Stimulated activated CD4-positive, alpha-beta T cell treated with anti-CD3 and anti-CD28 coated beads, Interleukin-1b, Interleukin-23, amount 100 ng/mL, for 48 hours (primary cell): ENCODE results near the gene PPP1R12A.
"Not testable (repeated sequence)": the region's sequence is repeated elsewhere in the genome, so short reads cannot be mapped to it uniquely, and the experiment has no call there.

ENCODE experiments used
- DNase-seq: peaks from one replicate; pipeline ENCODE4 v3.0.0-alpha.2; 2020

PPP1R12A gene

DNA sequence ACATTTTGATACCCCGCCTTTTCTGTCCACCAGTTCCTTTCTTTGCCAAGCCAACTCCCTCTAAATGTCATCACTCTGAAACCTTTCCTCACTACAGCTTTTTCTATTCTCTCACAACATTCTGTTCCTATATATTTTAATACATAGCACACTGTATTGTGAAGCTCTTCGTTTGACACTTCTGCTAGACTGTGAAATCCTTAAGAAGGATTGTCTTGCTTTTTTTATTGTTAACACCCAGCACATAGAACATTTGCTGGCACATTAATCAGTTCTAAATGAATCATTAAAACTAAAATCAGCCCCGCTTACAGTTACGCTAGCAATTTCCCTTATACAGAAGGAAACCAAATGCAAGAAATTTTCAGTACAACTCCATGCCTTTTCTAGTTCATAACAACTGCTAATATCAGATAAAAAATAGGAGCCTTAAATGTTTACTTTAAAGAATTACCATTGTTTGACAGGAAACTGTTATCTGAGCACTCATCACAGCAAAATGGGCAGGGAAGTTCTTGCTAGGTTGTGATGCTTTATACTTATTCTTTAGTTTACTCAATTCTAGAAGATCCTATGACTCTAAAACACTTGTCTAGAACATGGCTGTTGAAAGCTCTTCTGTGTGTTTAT lies 93.5 kb downstream of the PPP1R12A start:
- DNase-seq: no peak

- no peak for DNase-seq
Measured at GRCh38 chr12:79838359-79838758, 96.5 kb downstream of the PPP1R12A start.

DNA sequence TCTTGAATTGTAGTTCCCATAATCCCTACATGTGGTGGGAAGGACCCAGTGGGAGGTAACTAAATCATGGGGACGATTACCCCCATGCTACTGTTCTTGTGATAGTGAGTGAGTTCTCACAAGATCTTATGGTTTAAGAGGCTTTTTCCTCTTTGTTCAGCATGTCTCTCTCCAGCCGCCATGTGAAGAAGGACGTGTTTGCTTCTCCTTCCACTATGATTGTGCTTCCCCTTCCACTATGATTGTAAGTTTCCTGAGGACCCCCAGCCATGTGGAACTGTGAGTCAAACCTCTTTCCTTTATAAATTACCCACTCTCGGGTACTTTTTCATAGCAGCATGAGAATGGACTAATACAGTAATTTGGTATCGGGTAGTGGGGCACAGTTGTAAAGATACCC lies 97.3 kb downstream of the PPP1R12A start:
- no peak for DNase-seq

DNA sequence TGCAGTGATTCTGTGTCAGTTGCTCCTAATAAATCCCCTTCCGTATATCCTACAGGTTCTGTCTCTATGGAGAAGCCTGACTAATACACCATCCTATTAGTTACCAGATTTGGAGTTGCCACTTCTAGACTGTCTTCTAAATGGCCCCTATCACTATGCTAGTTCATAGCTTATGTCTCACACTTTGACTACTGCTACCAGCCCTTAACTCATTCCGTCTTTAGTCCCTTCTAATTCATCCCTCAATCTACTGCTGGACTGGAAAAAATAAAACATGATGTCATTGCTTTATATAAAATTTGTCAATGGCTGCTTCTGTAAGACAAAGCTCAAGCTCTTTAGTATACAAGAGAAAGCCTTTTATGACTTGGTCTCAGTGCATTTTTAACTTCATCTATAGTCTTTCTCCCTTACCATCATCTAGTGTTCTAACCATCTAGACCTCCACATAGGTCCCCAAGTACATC lies 99.5 kb downstream of the PPP1R12A start:
- DNase-seq: no peak

DNA sequence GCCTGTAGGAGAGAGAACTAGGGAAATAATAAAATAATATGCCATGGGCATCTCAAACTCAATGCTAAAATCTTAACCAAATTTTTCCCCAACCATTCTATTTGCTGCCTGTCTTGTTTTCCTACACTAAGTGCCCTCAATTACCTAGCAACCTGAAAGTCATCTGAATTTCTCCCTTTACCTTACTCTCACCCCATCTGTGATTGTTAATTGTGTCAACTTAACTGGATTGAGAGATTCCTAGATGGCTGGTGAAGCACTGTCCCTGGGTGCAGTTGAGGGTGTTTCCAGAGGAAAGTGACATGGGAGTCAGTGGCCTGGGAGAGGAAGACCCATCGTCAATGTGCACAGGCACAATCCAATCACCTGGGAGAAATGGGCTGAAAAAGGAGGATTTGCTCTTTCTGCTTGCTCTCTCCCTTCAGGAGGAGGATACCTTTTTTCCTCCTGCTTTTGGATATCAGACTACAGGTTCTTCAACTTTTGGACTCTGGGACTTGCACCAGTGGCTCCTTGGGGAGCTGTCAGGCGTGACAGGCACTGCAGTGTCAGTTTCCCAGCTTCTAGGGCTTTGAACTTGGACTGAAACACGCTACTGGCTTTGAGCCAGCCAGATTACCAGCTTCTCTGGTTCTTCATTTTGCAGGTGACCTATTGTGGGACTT lies 100.1 kb downstream of the PPP1R12A start:
- DNase-seq: no peak

DNA sequence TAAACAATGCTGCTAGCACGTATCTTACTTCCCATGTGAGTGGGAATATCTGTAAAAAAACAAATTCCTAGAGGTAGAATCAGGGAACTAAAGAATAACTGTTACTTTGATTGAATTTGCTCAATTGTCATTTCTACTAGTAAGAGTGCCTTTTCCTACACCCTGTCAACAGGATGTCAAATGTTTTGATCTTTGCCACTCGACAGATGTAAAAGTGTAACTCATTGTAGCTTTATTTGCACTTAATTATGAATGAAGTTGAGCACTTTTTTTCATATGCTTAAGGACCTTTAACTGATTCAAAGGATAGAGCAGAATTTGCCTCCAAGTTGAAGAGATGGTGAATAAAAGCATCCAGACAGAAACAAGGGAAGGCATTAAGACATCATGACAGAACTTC lies 104.5 kb downstream of the PPP1R12A start:
- no peak for DNase-seq

DNA sequence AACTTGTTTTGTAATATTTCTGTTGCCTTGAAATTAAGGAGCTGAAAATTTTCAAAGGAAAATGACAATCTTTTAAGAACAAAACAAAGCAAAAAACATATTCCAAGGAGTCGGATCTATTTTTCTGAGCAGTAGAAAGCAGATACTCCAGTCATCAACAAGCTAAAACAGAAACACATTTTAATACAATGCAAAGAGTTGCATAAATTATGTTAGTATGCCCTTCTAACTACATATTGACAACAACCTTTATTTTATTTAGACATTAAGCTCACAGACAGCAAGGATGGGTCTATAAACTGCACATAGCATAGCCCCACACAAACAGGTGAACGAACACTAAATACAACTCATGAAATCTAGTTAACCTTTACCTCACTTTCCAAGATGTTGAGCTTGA lies 106.0 kb downstream of the PPP1R12A start:
- no peak for DNase-seq

DNA sequence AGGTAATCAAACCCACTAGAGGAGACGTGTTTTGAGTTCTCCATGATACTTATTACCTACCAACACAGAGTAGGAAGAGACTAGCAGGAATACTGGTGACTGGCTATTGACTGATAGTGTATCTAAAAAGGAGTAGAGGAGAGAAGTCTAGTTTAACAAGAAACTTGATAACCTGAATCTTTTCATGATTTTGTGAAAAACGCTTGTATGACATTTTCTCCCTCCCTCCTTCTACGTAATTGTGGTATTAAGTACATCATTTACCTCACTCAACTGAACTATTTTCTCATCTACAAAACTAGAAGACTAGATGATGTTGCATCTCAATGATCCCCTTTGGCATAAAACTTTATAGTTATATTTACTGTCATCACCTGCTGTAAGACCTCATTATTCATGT lies 107.4 kb downstream of the PPP1R12A start:
- DNase-seq: no peak

GRCh38 chr12:79826267-79827128 lies 108.4 kb downstream of the PPP1R12A start:
- DNase-seq: no peak

DNA sequence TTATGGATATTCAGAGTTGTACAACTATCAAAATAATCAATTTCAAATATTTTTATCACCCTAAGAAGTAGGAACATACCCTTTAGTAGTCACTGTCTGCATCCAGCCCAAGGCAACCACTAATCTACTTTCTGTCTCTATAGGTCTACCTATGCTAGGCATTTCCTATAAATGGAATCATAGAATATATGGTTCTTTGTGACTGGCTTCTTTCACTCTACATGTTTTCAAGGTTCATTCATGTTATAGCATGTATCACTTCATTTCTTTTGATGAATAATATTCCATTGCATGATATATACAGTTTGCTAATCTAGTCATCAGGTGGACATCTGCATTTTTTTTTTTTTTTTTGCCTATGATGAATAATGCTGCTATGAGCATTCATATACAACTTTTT lies 112.4 kb downstream of the PPP1R12A start:
- no peak for DNase-seq

GRCh38 chr12:79818856-79819255 lies 116.0 kb downstream of the PPP1R12A start:
- no peak for DNase-seq

GRCh38 chr12:79784366-79785065 lies 150.4 kb downstream of the PPP1R12A start:
- DNase-seq: not testable (repeated sequence)

GRCh38 chr12:79782172-79782900 lies 152.6 kb downstream of the PPP1R12A start:
- no peak for DNase-seq

DNA sequence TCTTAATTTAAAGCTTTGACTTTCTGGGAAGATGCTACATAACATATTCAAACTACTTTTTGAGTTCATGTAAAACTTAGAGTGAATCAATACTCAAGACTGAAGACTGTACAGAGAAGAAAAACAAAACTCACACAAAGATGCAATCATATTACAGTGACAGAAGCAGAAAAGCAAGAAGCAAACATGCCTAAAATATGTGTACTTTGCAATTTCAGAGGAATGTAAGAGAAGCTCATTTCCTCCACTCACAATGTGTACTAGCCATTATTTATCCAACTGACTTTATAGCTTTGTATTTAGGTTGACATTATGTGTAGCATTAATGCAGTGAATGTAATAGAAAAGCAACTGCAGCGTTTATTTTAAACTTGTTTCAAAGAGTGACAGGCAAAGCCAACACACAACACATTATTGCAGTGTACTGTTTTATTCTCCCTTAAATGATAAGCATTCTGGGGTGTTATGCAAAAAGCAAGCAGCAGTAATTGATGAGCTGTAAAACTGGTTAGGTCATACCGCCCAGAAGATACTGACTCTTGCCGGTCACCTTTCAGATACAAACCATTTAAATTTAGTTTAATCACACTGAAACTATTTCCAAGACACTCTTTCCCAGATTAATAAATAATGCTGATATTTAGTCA lies 156.0 kb downstream of the PPP1R12A start:
- DNase-seq: no peak

- DNase-seq: no peak
Measured at GRCh38 chr12:79776111-79776510, 158.8 kb downstream of the PPP1R12A start.

GRCh38 chr12:79775355-79776027 lies 159.4 kb downstream of the PPP1R12A start:
- no peak for DNase-seq

GRCh38 chr12:79773896-79774295 lies 161.0 kb downstream of the PPP1R12A start:
- no peak for DNase-seq

DNA sequence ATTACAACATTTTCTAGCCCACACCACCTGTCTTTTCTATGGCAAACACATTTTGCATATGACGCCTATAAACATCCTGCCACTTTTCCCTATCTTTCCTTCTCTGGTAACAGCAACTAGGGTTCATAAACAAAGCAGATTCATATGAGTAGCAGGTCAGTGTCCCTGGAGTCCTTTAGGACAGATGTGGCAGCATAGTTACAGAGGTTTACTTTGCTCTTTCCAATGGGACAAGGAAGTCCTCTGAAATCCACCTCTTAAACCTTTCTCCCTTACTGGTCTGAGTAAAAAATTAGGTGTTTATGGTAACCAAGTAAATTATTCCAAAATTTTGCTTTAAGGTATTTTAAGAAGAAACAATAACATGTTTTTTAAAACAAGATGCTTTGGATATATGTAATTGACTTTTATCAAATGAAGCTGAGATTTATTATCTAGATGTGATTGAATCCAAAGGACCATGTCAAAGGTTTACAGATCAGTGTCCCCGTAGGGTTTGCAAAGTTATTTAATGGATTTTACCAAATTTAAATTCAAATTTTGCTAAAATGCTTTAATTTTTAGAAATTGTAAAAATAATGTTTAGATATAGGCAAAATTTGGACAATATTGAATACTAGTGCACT lies 164.9 kb downstream of the PPP1R12A start:
- no peak for DNase-seq

DNA sequence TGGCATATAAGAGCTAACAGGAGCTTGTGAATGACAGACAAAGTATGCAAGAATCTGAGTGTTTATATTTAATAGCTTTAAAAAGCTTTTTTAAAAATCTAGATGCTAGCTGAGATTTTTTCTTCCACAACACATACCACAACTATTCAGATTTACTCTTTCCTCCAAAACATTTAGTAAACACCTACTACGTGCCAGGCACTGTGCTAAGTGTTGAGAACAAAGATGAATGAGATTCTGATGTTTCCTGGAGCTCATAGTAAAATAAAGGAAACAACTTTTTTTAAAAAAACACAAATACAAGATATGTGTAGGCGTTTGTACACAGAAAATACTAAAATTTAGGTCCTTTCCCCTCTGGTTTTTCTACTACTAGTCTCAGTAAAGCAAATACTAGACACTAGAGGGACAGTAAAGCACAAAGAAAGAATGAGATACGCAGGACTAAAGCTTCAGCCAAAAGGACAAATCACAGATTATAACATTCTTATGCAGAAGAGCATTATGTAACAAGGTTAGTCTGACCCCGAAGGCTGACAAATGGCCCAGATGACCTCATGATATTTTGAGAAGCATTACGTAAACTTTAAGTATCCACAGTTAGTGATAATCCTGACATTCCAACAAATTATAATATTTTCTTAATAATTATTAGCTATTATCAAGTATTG lies 165.6 kb downstream of the PPP1R12A start:
- no peak for DNase-seq
